ENCODE measurements around the gene CDH4. TPM values are rescaled to one million over a fixed set of nuclear protein-coding genes. Genes with fewer than 3 reads are reported as not detected.

The CDH4 gene
- total RNA-seq, 1 donor from 2014 or later, result 0.99 TPM

DNA sequence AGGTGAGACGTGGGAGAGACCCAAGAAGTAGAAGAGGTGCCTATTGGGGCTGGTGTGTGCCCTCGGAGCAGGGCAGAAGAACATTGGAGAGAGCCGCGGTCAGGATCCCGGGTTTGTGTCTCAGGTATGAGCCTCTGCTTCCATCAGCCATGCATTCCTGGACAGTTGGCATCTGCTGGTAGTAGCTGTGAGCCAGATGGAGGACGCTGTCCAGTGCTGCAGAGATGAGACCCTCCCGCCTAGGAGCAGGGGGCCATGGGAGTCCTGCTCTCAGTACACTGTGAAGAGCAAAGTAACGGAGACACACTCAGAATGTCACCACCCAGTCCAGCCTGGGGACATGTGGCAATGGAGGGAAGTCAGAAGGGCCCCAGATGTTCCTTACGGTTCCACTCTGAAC lies 108.2 kb downstream of the CDH4 start:
- no peak overlapping the region for H3K27ac Mint-ChIP-seq (ENCODE audit: unreplicated experiment)
- H3K9me3 Mint-ChIP-seq (ENCODE audit: low read depth), result no peaks in the 10 kb centered on the region
- H3K4me1 Mint-ChIP-seq (ENCODE audit: low read depth), result no peaks in the 10 kb centered on the region
- no peak for DNase-seq (ENCODE audit: low spot score)
- no peak overlapping the region for H3K4me3 Mint-ChIP-seq (ENCODE audit: unreplicated experiment)
- TF ChIP-seq, protein P1, sequence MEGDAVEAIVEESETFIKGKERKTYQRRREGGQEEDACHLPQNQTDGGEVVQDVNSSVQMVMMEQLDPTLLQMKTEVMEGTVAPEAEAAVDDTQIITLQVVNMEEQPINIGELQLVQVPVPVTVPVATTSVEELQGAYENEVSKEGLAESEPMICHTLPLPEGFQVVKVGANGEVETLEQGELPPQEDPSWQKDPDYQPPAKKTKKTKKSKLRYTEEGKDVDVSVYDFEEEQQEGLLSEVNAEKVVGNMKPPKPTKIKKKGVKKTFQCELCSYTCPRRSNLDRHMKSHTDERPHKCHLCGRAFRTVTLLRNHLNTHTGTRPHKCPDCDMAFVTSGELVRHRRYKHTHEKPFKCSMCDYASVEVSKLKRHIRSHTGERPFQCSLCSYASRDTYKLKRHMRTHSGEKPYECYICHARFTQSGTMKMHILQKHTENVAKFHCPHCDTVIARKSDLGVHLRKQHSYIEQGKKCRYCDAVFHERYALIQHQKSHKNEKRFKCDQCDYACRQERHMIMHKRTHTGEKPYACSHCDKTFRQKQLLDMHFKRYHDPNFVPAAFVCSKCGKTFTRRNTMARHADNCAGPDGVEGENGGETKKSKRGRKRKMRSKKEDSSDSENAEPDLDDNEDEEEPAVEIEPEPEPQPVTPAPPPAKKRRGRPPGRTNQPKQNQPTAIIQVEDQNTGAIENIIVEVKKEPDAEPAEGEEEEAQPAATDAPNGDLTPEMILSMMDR (IDR thresholded peaks at IDR 0.05), result no peak
- H3K27me3 Mint-ChIP-seq (ENCODE audit: low read depth), result peaks cover 1% of the 10 kb centered on the region
- H3K36me3 Mint-ChIP-seq (ENCODE audit: low read depth), result no peaks in the 10 kb centered on the region

DNA sequence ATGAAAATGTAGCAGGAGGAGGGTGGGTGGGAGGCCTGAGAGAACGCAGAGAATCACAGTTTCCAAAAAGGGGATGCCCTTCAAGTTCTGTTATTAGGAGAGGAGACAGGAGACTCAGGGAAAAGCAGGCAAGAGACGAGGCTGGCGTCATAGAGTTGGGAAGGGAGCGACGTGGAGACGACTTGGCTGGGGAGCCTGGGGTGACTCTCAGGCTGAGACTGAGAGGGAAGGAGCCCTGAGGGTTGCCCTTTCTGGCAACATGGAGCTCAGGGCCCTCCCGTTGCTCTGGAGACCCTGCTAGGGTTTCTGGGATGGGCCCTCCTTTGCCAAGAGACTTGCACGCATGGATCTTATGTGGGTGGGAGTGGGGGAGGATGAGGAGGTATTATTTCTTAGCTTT lies 108.9 kb downstream of the CDH4 start:
- peaks cover under 1% of the 10 kb centered on the region for H3K9me3 Mint-ChIP-seq (ENCODE audit: low read depth)
- no peak for DNase-seq (ENCODE audit: low spot score)
- H3K4me3 Mint-ChIP-seq (ENCODE audit: unreplicated experiment), result no peak overlapping the region
- H3K4me1 Mint-ChIP-seq (ENCODE audit: low read depth), result no peaks in the 10 kb centered on the region
- no peaks in the 10 kb centered on the region for H3K36me3 Mint-ChIP-seq (ENCODE audit: low read depth)
- no peak overlapping the region for H3K27ac Mint-ChIP-seq (ENCODE audit: unreplicated experiment)
- peaks cover 1% of the 10 kb centered on the region for H3K27me3 Mint-ChIP-seq (ENCODE audit: low read depth)
- TF ChIP-seq, protein P1 (IDR thresholded peaks at IDR 0.05), result no peak

DNA sequence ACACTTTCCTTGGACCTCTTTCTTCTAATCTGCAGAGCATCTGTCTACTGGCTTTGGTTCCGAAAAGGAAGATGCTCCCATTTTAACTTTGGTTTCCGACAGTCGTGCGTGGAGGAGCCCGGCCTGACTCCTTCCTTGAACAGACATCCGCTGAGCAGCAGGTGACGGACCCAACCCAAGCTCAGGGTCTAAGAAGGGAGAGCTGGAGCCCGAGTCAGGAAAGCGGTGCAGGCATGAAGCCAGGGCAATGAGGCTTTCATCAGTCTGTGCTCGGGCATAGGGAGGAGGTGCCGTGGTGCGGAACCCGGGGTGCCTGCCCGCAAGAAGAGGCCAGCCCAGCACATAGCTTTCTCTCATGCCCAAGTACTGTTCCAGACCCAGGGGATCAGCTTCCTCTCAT lies 109.4 kb downstream of the CDH4 start:
- Mint-ChIP-seq H3K27me3 (ENCODE audit: low read depth) (peaks cover 1% of the 10 kb centered on the region), H3K4me3 (ENCODE audit: unreplicated experiment) (no peak overlapping the region), H3K27ac (ENCODE audit: unreplicated experiment) (no peak overlapping the region), H3K36me3 (ENCODE audit: low read depth) (no peaks in the 10 kb centered on the region), H3K4me1 (ENCODE audit: low read depth) (no peaks in the 10 kb centered on the region), H3K9me3 (ENCODE audit: low read depth) (peaks cover 4% of the 10 kb centered on the region)
- TF ChIP-seq, protein P1 (IDR thresholded peaks at IDR 0.05), result no peak
- no peak for DNase-seq (ENCODE audit: low spot score)

DNA sequence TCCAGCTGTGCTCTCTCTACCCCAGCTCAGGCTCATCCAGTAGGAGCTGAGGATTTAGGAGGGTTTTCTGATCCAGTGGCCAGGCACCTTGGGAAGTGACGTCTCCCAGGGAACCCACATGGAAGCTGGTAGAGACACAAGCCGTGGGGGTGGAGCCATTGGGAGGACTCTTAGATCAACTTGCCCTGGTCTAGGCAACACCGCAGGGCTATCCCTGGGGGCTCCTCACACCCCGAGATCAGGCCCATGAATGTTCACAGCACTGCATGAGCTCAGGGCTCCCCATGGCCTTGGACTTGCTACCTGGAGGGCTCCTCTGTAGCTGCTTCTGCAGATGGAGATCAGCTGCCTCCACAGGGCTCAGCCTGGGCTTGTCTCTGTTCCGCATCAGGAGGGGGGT lies 112.1 kb downstream of the CDH4 start:
- peaks cover 4% of the 10 kb centered on the region for H3K9me3 Mint-ChIP-seq (ENCODE audit: low read depth)
- no peak for DNase-seq (ENCODE audit: low spot score)
- no peak overlapping the region for H3K4me3 Mint-ChIP-seq (ENCODE audit: unreplicated experiment)
- no peak overlapping the region for H3K27ac Mint-ChIP-seq (ENCODE audit: unreplicated experiment)
- no peaks in the 10 kb centered on the region for H3K4me1 Mint-ChIP-seq (ENCODE audit: low read depth)
- peaks cover 1% of the 10 kb centered on the region for H3K27me3 Mint-ChIP-seq (ENCODE audit: low read depth)
- TF ChIP-seq, protein P1 (IDR thresholded peaks at IDR 0.05), result no peak
- H3K36me3 Mint-ChIP-seq (ENCODE audit: low read depth), result no peaks in the 10 kb centered on the region

DNA sequence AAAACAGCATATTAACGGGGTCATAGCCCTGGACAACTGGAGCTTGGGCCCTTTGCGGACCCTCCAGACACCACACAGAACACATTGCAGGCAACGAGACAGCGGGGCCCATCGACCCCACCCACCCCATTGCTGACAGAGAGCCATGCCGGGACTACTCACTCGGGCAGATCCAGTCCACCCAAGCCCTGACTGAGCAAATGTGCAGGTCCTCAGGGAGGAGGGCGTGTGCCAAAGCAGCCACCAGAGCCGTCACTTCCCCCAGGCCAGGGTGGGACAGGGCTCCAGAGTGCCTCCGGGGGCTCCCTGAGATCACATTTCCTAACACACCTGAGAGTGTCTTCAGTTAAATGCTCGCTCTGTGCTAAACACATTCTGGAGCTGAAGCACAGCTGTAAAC lies 114.9 kb downstream of the CDH4 start:
- Mint-ChIP-seq H3K4me3 (ENCODE audit: unreplicated experiment) (no peak overlapping the region), H3K27me3 (ENCODE audit: low read depth) (peaks cover 3% of the 10 kb centered on the region), H3K9me3 (ENCODE audit: low read depth) (peaks cover 4% of the 10 kb centered on the region), H3K27ac (ENCODE audit: unreplicated experiment) (no peak overlapping the region), H3K36me3 (ENCODE audit: low read depth) (no peaks in the 10 kb centered on the region), H3K4me1 (ENCODE audit: low read depth) (no peaks in the 10 kb centered on the region)
- DNase-seq (ENCODE audit: low spot score), result no peak
- TF ChIP-seq, protein P1 (IDR thresholded peaks at IDR 0.05), result no peak
